ENCODE measurements around the gene CRYBA2.

DNA sequence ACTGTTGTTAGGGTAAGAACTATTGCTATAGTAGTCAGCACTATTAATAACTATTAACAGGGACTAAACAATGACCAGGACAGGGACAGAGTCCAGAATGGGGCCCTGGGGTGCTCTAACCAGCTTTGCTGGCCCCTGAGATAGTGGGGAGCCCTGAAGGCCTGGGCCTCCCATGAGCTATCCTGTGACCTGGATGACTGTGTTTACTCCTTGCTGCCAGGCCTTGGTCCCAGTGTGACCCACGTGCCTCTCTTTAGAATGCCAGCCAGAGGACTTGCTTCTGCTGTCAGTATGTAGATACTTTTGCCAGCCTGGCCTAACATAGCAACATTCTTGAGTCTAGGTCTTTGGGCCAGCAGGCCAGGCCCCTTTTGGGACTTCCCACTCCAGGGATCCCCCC lies 22.3 kb downstream of the CRYBA2 start:
- TF ChIP-seq POLR2A (IDR thresholded peaks at IDR 0.05) = no peak
- TF ChIP-seq, protein P1, sequence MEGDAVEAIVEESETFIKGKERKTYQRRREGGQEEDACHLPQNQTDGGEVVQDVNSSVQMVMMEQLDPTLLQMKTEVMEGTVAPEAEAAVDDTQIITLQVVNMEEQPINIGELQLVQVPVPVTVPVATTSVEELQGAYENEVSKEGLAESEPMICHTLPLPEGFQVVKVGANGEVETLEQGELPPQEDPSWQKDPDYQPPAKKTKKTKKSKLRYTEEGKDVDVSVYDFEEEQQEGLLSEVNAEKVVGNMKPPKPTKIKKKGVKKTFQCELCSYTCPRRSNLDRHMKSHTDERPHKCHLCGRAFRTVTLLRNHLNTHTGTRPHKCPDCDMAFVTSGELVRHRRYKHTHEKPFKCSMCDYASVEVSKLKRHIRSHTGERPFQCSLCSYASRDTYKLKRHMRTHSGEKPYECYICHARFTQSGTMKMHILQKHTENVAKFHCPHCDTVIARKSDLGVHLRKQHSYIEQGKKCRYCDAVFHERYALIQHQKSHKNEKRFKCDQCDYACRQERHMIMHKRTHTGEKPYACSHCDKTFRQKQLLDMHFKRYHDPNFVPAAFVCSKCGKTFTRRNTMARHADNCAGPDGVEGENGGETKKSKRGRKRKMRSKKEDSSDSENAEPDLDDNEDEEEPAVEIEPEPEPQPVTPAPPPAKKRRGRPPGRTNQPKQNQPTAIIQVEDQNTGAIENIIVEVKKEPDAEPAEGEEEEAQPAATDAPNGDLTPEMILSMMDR (IDR thresholded peaks at IDR 0.05) = no peak
